ENCODE measurements around the gene CHDH. TPM values are rescaled to one million over a fixed set of nuclear protein-coding genes. Genes with fewer than 3 reads are reported as not detected.

Gene CHDH
- total RNA-seq, 4 donors from 2014 or later = 2.8 to 15.9 (median 9.7) TPM

DNA sequence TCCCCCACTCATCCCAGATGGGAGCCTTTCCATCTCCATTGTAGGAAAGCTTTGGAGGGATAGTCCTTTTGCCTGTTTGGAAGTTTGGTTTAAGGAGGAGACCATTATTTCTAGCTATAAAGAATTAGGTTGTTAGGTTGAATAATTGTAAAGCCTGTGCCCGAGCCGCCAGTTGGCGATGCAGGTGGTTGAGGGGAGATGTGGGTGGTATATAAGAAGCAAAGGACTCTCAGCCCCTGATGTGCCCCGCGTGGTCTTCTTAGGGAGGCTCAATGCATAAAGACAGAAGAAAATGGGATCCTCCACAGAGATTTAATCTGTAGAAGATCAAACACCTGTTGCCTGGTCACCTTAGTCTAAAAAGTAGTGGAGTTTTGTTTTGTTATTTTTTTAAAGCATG, 55.7 kb downstream of the CHDH start:
- H3K27me3 ChIP-seq = no peaks in the 10 kb centered on the region
- no peak overlapping the region for H3K4me3 ChIP-seq
- 91 to 96% methylated on average over 5 of the region's 5 CpGs for WGBS, 2 donors
- no peaks in the 10 kb centered on the region for H3K4me1 ChIP-seq
- TF ChIP-seq, protein P1, sequence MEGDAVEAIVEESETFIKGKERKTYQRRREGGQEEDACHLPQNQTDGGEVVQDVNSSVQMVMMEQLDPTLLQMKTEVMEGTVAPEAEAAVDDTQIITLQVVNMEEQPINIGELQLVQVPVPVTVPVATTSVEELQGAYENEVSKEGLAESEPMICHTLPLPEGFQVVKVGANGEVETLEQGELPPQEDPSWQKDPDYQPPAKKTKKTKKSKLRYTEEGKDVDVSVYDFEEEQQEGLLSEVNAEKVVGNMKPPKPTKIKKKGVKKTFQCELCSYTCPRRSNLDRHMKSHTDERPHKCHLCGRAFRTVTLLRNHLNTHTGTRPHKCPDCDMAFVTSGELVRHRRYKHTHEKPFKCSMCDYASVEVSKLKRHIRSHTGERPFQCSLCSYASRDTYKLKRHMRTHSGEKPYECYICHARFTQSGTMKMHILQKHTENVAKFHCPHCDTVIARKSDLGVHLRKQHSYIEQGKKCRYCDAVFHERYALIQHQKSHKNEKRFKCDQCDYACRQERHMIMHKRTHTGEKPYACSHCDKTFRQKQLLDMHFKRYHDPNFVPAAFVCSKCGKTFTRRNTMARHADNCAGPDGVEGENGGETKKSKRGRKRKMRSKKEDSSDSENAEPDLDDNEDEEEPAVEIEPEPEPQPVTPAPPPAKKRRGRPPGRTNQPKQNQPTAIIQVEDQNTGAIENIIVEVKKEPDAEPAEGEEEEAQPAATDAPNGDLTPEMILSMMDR (IDR thresholded peaks at IDR 0.05) = no peak
- TF ChIP-seq POLR2A (IDR thresholded peaks at IDR 0.05) (no peak), EP300 (IDR thresholded peaks at IDR 0.05) (no peak)
- no peaks in the 10 kb centered on the region for H3K9me3 ChIP-seq
- H3K27ac ChIP-seq = no peak overlapping the region
- no peak for DNase-seq (ENCODE audit: low spot score in 2 of 2)
- no peaks in the 10 kb centered on the region for H3K36me3 ChIP-seq

DNA sequence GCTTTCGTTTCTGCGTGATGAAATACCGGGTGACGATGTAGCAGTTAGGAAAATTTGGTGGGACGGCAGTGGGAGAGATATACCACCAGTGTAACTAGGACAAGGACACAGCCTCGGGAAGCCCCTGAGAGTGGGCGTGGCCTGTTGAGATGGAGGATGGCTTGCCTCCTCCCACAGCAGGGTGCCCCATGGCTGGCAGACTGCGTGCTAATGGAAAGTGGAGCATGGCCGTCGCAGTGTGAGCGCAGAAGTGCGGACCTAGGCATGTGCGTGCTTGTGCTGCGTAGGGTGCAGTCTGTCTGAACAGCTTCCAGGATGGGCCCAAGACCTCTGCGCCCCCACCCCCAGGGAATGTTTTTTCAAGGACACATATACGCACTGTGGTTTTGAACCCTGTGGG, 56.8 kb downstream of the CHDH start:
- Histone ChIP-seq H3K27me3 (no peaks in the 10 kb centered on the region), H3K36me3 (peaks cover 0 to 5% (median 0%) of the 10 kb centered on the region in 3 donors), H3K9me3 (no peaks in the 10 kb centered on the region), H3K4me3 (no peak overlapping the region), H3K4me1 (no peaks in the 10 kb centered on the region), H3K27ac (no peak overlapping the region)
- TF ChIP-seq POLR2A (IDR thresholded peaks at IDR 0.05) (no peak), EP300 (IDR thresholded peaks at IDR 0.05) (no peak)
- TF ChIP-seq, protein P1 (IDR thresholded peaks at IDR 0.05) = no peak
- WGBS, 2 donors = 90 to 92% methylated on average over 16 of the region's 16 CpGs
- DNase-seq (ENCODE audit: low spot score in 2 of 2) = no peak

DNA sequence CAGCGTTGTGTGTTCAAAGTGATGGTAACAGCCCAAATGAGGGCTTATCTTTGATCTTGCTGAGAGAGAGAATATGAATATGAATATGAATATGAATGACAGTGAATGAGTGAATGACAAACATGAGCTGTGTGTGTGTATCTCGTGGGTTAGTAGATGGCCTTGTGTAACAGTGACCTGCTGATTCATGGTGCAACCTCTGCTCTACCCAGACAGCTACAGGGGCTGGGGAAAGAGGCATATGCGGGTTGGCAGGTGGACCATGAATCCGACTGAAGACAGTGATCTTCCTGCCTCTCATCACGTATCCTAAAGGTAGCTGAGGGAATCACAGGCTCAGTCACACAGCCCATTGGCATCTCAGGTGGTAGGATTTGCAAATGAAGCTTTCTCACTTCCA, 58.2 kb downstream of the CHDH start:
- H3K27ac ChIP-seq = no peak overlapping the region
- H3K9me3 ChIP-seq = no peaks in the 10 kb centered on the region
- H3K4me1 ChIP-seq = no peaks in the 10 kb centered on the region
- no peak for DNase-seq (ENCODE audit: low spot score in 2 of 2)
- H3K4me3 ChIP-seq = no peak overlapping the region
- WGBS, 2 donors = 79 to 81% methylated on average over 5 of the region's 5 CpGs
- peaks cover 0 to 14% (median 0%) of the 10 kb centered on the region in 3 donors for H3K36me3 ChIP-seq
- H3K27me3 ChIP-seq = no peaks in the 10 kb centered on the region
- TF ChIP-seq POLR2A (IDR thresholded peaks at IDR 0.05) (no peak), EP300 (IDR thresholded peaks at IDR 0.05) (no peak)
- TF ChIP-seq, protein P1 (IDR thresholded peaks at IDR 0.05) = no peak

DNA sequence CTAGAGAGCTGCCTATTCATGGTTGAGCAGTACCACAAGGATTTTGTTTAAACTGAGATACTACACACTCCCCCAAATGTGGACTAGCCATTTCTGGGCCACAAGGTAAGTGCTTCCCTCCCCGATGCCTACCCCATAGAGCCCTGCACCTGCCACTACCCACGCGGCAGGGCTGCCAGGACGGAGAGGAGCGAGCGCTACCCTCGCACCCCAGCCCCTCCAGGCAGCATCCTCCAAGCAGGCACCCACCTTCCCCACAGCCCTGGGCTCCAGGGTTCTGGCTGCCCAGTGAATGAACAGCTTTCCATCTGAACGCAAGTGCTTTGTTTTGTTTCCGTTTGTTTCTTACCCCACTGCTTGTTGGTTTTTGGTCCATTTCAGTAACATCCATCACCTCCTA, 59.2 kb downstream of the CHDH start:
- no peak for DNase-seq (ENCODE audit: low spot score in 2 of 2)
- Histone ChIP-seq H3K27me3 (no peaks in the 10 kb centered on the region), H3K4me3 (no peak overlapping the region), H3K4me1 (no peaks in the 10 kb centered on the region), H3K27ac (no peak overlapping the region), H3K9me3 (no peaks in the 10 kb centered on the region), H3K36me3 (peaks cover 0 to 20% (median 0%) of the 10 kb centered on the region in 3 donors)
- 79 to 87% methylated on average over 9 of the region's 9 CpGs for WGBS, 2 donors
- TF ChIP-seq, protein P1 (IDR thresholded peaks at IDR 0.05) = no peak
- TF ChIP-seq EP300 (IDR thresholded peaks at IDR 0.05) = no peak
- TF ChIP-seq POLR2A (IDR thresholded peaks at IDR 0.05) = no peak

DNA sequence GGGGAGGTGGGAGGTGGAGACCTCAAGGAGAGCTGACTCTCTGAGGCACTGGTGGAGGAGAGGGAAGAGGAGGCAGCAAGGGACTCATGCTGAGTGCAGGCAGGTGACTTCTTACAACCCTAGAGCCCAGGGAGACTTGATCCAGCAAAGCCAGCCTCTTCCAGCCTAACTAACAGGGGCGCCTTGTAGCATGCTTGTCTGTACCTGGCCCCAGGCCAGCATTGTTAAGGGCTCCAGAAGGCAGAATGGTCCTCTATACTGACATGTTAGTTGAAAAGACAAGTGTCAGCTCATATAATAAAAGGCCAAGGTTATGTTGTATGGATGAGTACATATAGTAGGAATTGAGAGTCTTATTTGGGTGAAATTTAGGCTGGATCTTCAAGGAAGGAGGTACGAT, 65.4 kb downstream of the CHDH start:
- Histone ChIP-seq H3K36me3 (peaks cover 0 to 20% (median 0%) of the 10 kb centered on the region in 3 donors), H3K4me1 (peaks cover 0 to 10% (median 1%) of the 10 kb centered on the region in 4 donors), H3K9me3 (no peaks in the 10 kb centered on the region), H3K27me3 (no peaks in the 10 kb centered on the region), H3K4me3 (no peak overlapping the region), H3K27ac (peak overlapping the region in 1 of 4 donors; percentile 10)
- TF ChIP-seq, protein P1 (IDR thresholded peaks at IDR 0.05) = no peak
- TF ChIP-seq POLR2A (IDR thresholded peaks at IDR 0.05) = no peak
- TF ChIP-seq EP300 (IDR thresholded peaks at IDR 0.05) = no peak
- DNase-seq (ENCODE audit: low spot score in 2 of 2) = no peak
- 50 to 61% methylated on average over 2 of the region's 2 CpGs for WGBS, 2 donors
